RWPE2 (cell line): ENCODE measurements around the gene DAAM2.
A peak's percentile ranks its signal among the peaks of the same experiment; 100 is the strongest.

Experiments used
- ATAC-seq: fragments of 200-7000 bp; cut with Tn5 transposase; 3 replicates; pipeline ENCODE4 v1.9.1; 2021; ENCODE audit warnings: low read depth
- DNase-seq: peaks from one replicate; pipeline ENCODE4 v3.0.0-alpha.2; 2020; ENCODE audit warnings: low spot score
- H3K27ac ChIP-seq: fragments of 450-650 bp; 2 replicates; pipeline ENCODE4 v1.5.1; 2017; ENCODE audit warnings: mild to moderate bottlenecking; ENCODE audit not compliant: poor library complexity, severe bottlenecking
- H3K27me3 ChIP-seq: fragments of 250-450 bp; sonication (Bioruptor Pico); 2 replicates; pipeline ENCODE4 v1.5.1; 2021; ENCODE audit warnings: mild to moderate bottlenecking, moderate library complexity; ENCODE audit not compliant: insufficient read depth, poor library complexity, severe bottlenecking
- H3K36me3 ChIP-seq: fragments of 250-450 bp; sonication (Bioruptor Pico); 2 replicates; pipeline ENCODE4 v1.5.1; 2020; ENCODE audit warnings: low read depth, mild to moderate bottlenecking, moderate library complexity
- H3K4me1 ChIP-seq: fragments of 250-450 bp; sonication (Bioruptor Pico); 2 replicates; pipeline ENCODE4 v1.5.1; 2021; ENCODE audit warnings: mild to moderate bottlenecking, moderate library complexity; ENCODE audit not compliant: insufficient read depth, poor library complexity, severe bottlenecking
- H3K4me3 ChIP-seq: fragments of 250-450 bp; sonication (Bioruptor Pico); 2 replicates; pipeline ENCODE4 v1.5.1; 2021; ENCODE audit warnings: mild to moderate bottlenecking, moderate library complexity; ENCODE audit not compliant: severe bottlenecking
- H3K9me3 ChIP-seq: fragments of 250-450 bp; sonication (Bioruptor Pico); 2 replicates; pipeline ENCODE4 v1.5.1; 2021; ENCODE audit warnings: mild to moderate bottlenecking, moderate library complexity; ENCODE audit not compliant: severe bottlenecking
- TF ChIP-seq, protein P1 (sequence below): fragments of 450-650 bp; IDR thresholded peaks from one replicate; pipeline ENCODE4 v1.5.1; 2017; ENCODE audit warnings: mild to moderate bottlenecking, moderate library complexity; ENCODE audit not compliant: poor library complexity, severe bottlenecking

Gene DAAM2

DNA sequence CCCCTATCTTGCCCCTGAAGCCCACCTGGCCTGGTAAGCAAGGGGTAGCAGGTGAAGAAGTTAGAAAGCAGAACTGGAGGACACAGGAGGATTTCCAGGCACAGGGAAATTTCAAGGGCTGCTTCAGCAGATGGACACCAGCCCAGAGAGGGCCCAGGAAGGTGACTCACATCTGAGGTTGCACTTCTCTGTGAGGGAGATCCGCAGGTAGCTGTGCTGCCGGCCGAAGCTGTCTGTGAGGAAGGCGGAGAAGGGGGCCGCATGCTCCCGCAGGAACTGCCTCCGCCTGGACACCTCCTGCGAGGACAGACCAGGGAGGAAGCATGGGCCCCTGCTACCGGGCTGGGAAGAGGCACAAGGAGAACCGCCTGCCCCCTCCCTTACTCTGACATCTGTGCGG is 135.0 kb downstream of the DAAM2 start:
- Histone ChIP-seq H3K4me1 (peaks cover 18% of the 10 kb centered on the region), H3K27ac (peak overlapping the region; percentile 48), H3K4me3 (no peak overlapping the region), H3K36me3 (no peaks in the 10 kb centered on the region), H3K9me3 (peaks cover 2% of the 10 kb centered on the region), H3K27me3 (no peaks in the 10 kb centered on the region)
- DNase-seq (no peak), ATAC-seq (peak; percentile 90)
- TF ChIP-seq, protein P1, sequence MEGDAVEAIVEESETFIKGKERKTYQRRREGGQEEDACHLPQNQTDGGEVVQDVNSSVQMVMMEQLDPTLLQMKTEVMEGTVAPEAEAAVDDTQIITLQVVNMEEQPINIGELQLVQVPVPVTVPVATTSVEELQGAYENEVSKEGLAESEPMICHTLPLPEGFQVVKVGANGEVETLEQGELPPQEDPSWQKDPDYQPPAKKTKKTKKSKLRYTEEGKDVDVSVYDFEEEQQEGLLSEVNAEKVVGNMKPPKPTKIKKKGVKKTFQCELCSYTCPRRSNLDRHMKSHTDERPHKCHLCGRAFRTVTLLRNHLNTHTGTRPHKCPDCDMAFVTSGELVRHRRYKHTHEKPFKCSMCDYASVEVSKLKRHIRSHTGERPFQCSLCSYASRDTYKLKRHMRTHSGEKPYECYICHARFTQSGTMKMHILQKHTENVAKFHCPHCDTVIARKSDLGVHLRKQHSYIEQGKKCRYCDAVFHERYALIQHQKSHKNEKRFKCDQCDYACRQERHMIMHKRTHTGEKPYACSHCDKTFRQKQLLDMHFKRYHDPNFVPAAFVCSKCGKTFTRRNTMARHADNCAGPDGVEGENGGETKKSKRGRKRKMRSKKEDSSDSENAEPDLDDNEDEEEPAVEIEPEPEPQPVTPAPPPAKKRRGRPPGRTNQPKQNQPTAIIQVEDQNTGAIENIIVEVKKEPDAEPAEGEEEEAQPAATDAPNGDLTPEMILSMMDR: no peak

DNA sequence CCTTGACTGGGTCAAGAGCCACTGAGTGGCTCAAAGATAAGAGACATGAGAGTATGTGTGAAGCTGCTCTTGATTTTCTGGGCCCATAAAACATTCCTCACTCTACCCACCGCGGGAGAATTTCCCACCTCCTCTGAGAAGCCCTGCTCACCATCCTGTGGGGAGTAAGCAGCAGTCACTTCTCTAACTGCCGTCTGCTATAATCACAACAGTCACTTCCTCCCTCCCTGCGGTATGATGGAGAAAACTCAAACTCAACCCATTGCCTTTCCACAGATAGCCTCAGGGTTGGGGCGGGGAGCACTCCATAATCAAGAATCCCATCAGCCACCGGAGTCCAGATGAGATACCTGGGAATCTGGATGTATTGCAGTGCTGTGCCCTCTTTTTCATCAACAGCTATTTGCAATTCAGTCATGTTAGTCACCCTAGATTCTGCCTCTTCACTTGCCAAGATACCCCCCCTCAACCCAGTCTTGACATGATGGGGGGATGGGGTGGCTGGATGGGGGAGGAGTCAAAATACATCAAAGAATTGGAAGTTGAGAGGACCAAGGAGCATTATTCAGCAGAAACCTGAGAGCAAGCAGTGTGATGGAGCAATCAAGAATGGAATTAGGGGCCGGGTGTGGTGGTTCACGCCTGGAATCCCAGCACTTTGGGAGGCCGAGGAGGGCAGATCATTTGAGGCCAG is 137.0 kb downstream of the DAAM2 start:
- Histone ChIP-seq H3K4me3 (no peak overlapping the region), H3K27me3 (no peaks in the 10 kb centered on the region), H3K36me3 (no peaks in the 10 kb centered on the region), H3K9me3 (peaks cover 2% of the 10 kb centered on the region), H3K4me1 (peaks cover 18% of the 10 kb centered on the region), H3K27ac (no peak overlapping the region)
- TF ChIP-seq, protein P1: no peak
- DNase-seq: no peak
- no peak for ATAC-seq

DNA sequence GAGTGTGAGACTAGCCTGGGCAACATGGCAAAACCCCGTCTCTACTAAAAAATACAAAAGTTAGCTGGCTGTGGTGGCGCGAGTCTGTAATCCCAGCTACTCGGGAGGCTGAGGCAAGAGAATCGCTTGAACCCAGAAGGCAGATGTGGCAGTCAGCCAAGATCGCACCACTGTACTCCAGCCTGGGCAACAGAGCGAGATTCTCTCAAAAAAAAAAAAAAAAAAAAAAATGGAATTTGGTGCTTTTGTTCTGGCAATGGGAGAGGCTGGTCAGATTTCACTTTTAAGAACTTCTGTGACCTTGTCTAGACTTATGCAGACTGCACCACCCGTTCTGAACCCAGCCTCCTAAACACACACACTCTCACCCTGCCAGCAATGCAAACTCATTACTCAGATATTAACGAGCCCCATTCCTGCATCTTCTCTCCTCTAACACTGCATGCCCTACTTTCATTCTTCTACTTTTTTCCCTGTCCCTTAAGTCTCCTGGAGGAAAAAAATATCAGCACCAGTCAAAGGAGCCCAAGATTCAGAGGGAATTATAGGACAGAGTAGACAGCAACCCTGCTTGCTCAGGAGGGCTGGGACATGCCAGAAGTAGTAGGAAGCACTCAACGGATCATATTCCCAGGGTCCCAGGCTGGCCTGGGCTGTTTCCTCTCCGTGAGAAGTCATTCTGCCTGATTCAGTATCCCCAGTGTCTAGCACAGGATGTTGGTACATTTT is 137.7 kb downstream of the DAAM2 start:
- no peaks in the 10 kb centered on the region for H3K27me3 ChIP-seq
- peaks cover 18% of the 10 kb centered on the region for H3K4me1 ChIP-seq
- TF ChIP-seq, protein P1: no peak
- ATAC-seq (no peak), DNase-seq (no peak)
- peak overlapping the region; percentile 14 for H3K27ac ChIP-seq
- H3K4me3 ChIP-seq: no peak overlapping the region
- H3K9me3 ChIP-seq: peaks cover 2% of the 10 kb centered on the region
- no peaks in the 10 kb centered on the region for H3K36me3 ChIP-seq

DNA sequence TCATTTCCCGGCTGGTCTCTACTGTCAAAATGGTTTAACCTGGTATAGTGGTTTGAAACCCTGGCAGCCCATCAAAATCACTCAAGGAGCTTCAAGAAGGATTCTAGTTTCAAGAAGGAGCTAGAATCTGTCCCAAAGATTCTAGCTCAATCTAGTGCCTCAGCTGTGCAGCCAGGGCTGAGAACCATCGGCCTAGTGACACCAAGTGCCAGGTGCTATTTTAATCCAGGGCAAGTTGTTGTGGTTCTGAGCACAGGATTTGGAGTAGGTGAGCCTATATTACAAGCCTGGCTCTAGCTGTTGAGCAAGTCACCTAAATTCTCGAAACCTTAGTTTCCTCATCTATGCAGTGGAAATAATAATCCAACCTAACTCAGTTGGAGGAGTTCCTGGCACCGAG is 138.4 kb downstream of the DAAM2 start:
- H3K4me3 ChIP-seq: no peak overlapping the region
- TF ChIP-seq, protein P1: no peak
- peak overlapping the region; percentile 14 for H3K27ac ChIP-seq
- no peak for DNase-seq
- H3K4me1 ChIP-seq: peaks cover 18% of the 10 kb centered on the region
- no peaks in the 10 kb centered on the region for H3K36me3 ChIP-seq
- no peaks in the 10 kb centered on the region for H3K27me3 ChIP-seq
- peaks cover 2% of the 10 kb centered on the region for H3K9me3 ChIP-seq
- no peak for ATAC-seq

DNA sequence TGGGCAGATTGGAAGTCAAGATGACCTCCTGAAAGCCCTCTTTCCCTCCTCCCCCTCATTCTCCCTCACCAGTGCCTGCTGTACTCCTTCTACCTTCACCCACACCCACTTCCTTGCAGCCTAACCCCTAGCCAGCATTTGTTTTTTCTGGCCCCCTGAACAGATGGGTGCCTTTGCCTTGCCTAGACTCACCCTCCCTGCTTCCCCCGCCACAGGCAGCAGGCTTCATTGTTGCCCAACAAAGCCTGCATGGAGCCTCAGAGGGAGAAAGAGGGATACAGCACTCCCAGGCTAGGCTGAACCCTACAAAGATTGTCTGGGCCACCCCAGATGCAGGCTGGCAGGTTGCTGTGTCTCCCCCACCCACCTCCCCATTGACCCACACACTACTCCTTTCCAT is 139.4 kb downstream of the DAAM2 start:
- peaks cover 18% of the 10 kb centered on the region for H3K4me1 ChIP-seq
- ATAC-seq: no peak
- no peaks in the 10 kb centered on the region for H3K27me3 ChIP-seq
- DNase-seq: no peak
- no peak overlapping the region for H3K27ac ChIP-seq
- H3K9me3 ChIP-seq: peaks cover 2% of the 10 kb centered on the region
- H3K36me3 ChIP-seq: no peaks in the 10 kb centered on the region
- no peak overlapping the region for H3K4me3 ChIP-seq
- TF ChIP-seq, protein P1: no peak
